ENCODE measurements around the gene LYAR.

- TF ChIP-seq POLR2A (IDR thresholded peaks at IDR 0.05) (no peak), CTCF (IDR thresholded peaks at IDR 0.05) (no peak)
Observed at GRCh38 chr4:4329496-4329895, 39.5 kb upstream of the LYAR start.

Measured in right lobe of liver (tissue), 4 donors.